Sigmoid colon (tissue), 7 donors: ENCODE results near the gene IQCK. TPM values are rescaled to one million over a fixed set of nuclear protein-coding genes. Genes with fewer than 3 reads are reported as not detected.

Source experiments
- DNase-seq: peaks from one replicate; pipeline ENCODE4 v3.0.0-alpha.2; 2019
- H3K27ac ChIP-seq, 4 donors: fragments of 200-600 bp; sonication (generic); one replicate each; pipeline ENCODE4 v1.5.1; 2016 to 2019; ENCODE audit warnings: mild to moderate bottlenecking in 1 of 4
- H3K27me3 ChIP-seq, 3 donors: fragments of 200-600 bp; sonication (generic); one replicate each; pipeline ENCODE4 v1.5.1; 2019; ENCODE audit warnings: mild to moderate bottlenecking in 1 of 3
- H3K36me3 ChIP-seq, 4 donors: fragments of 200-600 bp; sonication (generic); one replicate each; pipeline ENCODE4 v1.5.1; 2016 to 2019
- H3K4me1 ChIP-seq, 4 donors: fragments of 200-600 bp; sonication (generic); one replicate each; pipeline ENCODE4 v1.5.1; 2017 to 2019
- H3K4me3 ChIP-seq, 4 donors: fragments of 200-600 bp; sonication (generic); one replicate each; pipeline ENCODE4 v1.5.1; 2017 to 2019; ENCODE audit warnings: mild to moderate bottlenecking in 2 of 4, moderate library complexity in 1 of 4
- H3K9me3 ChIP-seq, 4 donors: fragments of 200-600 bp in 3 of 4; sonication (generic) in 3 of 4; one replicate each; pipeline versions ENCODE4 v1.5.1 to v1.6.1; 2013 to 2019
- EP300 ChIP-seq, 4 donors: sonication (generic); formaldehyde crosslinking; IDR thresholded peaks; one replicate each; pipeline ENCODE4 v1.6.1; 2017; ENCODE audit warnings: antibody characterized with exemption in 4 of 4
- POLR2A ChIP-seq, 2 donors: fragments of 450-650 bp; IDR thresholded peaks; one replicate each; pipeline ENCODE4 v1.6.1; 2016; ENCODE audit warnings: antibody characterized with exemption in 2 of 2, mild to moderate bottlenecking in 2 of 2, moderate library complexity in 2 of 2
- POLR2AphosphoS5 ChIP-seq, 4 donors: sonication (generic); formaldehyde crosslinking; IDR thresholded peaks; one replicate each; pipeline ENCODE4 v1.6.1; 2017; ENCODE audit warnings: antibody characterized with exemption in 4 of 4
- WGBS, 2 donors: extraction: QIAGEN DNeasy Blood & Tissue Kit; methylation state at CpG; one replicate each; pipeline ENCODE4 v1.1.7; 2013; 5-methylcytosine and 5-hydroxymethylcytosine counted together
- intact Hi-C: fragments of 100-400 bp; cut with DNase I; formaldehyde crosslinking; loops from one replicate; pipeline ENCODE4 v1.15.1; 2023
- polyA plus RNA-seq, 3 donors: library from polyadenylated mRNA; stranded (reverse); fragments of 200-250 nt; gene quantifications; one replicate each; pipeline ENCODE4 v1.2.3, GENCODE V29; 2013
- total RNA-seq, 4 donors: library from RNA; depleted of rRNA; stranded (reverse); fragments of >200 nt; gene quantifications; one replicate each; pipeline ENCODE4 v1.1.0, GENCODE V29; 2016
- TF ChIP-seq, protein P1 (sequence below), 4 experiments: fragments of 450-650 bp in 3 of 4; fragments of 200-600 bp in 1 of 4; IDR thresholded peaks; one replicate each; pipeline ENCODE4 v1.5.1; 2016 to 2019; ENCODE audit warnings: antibody characterized with exemption in 4 of 4, mild to moderate bottlenecking in 3 of 4, moderate library complexity in 2 of 4
- donor health status: healthy with polysubstance abuse.
- donor health status: Bipolar disorder and iron deficiency.
- donor health status: healthy.

The IQCK gene
- total and polyA plus RNA-seq, 7 donors, result 5.1 to 16.6 (median 10.3) TPM

DNA sequence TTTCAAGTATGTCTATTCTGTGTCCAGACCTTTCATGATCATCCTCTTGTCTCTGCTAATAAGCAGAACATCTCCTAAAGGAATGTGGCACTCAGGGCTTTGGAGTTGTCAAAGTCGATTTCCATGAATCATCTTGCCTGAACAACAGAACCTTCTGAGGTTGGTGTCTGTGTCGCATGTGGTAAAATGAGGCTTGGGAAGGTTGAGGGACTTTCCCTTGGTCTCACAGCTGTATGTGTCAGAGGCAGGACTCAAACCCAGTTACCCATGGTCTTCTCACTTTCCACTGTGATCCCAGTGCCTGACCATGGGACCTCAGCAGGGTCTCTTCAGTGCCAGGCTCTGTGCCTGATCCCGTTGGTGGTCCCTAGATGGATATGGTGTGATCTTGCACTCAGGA lies 170.8 kb downstream of the IQCK start:
- no peak for DNase-seq
- TF ChIP-seq POLR2AphosphoS5 (IDR thresholded peaks at IDR 0.05) (no peak), POLR2A (IDR thresholded peaks at IDR 0.05) (no peak), EP300 (IDR thresholded peaks at IDR 0.05) (no peak)
- TF ChIP-seq, protein P1, sequence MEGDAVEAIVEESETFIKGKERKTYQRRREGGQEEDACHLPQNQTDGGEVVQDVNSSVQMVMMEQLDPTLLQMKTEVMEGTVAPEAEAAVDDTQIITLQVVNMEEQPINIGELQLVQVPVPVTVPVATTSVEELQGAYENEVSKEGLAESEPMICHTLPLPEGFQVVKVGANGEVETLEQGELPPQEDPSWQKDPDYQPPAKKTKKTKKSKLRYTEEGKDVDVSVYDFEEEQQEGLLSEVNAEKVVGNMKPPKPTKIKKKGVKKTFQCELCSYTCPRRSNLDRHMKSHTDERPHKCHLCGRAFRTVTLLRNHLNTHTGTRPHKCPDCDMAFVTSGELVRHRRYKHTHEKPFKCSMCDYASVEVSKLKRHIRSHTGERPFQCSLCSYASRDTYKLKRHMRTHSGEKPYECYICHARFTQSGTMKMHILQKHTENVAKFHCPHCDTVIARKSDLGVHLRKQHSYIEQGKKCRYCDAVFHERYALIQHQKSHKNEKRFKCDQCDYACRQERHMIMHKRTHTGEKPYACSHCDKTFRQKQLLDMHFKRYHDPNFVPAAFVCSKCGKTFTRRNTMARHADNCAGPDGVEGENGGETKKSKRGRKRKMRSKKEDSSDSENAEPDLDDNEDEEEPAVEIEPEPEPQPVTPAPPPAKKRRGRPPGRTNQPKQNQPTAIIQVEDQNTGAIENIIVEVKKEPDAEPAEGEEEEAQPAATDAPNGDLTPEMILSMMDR (IDR thresholded peaks at IDR 0.05), result no peak
- H3K36me3 ChIP-seq, result no peaks in the 10 kb centered on the region
- intact Hi-C loops, result loop anchor here (5.0 kb wide), 1 partner anchor 307 kb away; no protein-coding TSS in a partner anchor
- no peak overlapping the region for H3K27ac ChIP-seq
- no peaks in the 10 kb centered on the region for H3K9me3 ChIP-seq
- H3K4me3 ChIP-seq, result no peak overlapping the region
- H3K4me1 ChIP-seq, result peaks cover 0 to 26% (median 21%) of the 10 kb centered on the region in 4 donors
- 81 to 83% methylated on average over 3 of the region's 3 CpGs for WGBS, 2 donors
- peaks cover 5 to 22% (median 14%) of the 10 kb centered on the region in 3 donors for H3K27me3 ChIP-seq

DNA sequence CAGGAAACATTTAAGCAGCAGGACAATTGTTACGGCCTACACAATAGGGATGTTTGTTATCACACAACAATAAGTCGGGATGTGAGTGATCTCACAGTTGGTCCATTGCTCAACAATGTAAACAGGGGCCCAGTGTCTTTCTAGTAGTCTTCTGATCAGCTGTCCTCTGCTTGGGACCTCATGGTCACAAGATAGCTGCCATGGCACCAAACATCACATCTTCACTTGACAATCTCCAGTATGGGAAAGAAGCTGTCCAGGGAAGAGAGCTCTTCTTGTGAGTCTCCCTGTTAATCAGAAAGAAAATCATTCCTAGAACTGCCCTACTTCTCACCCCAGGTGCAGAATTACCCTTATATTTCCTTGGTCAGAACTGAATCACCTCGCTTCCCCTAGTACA lies 172.8 kb downstream of the IQCK start:
- 94% methylated on average over 3 of the region's 3 CpGs for WGBS, 2 donors
- H3K36me3 ChIP-seq, result no peaks in the 10 kb centered on the region
- intact Hi-C loops, result loop anchor here (10.0 kb wide), 1 partner anchor 56 kb away; no protein-coding TSS in a partner anchor
- no peak overlapping the region for H3K4me3 ChIP-seq
- TF ChIP-seq EP300 (IDR thresholded peaks at IDR 0.05), result no peak
- TF ChIP-seq POLR2A (IDR thresholded peaks at IDR 0.05), result no peak
- TF ChIP-seq, protein P1 (IDR thresholded peaks at IDR 0.05), result no peak
- TF ChIP-seq POLR2AphosphoS5 (IDR thresholded peaks at IDR 0.05), result no peak
- H3K27ac ChIP-seq, result no peak overlapping the region
- H3K27me3 ChIP-seq, result peaks cover 0 to 3% (median 0%) of the 10 kb centered on the region in 3 donors
- H3K4me1 ChIP-seq, result peaks cover 0 to 7% (median 3%) of the 10 kb centered on the region in 4 donors
- no peak for DNase-seq
- H3K9me3 ChIP-seq, result no peaks in the 10 kb centered on the region

DNA sequence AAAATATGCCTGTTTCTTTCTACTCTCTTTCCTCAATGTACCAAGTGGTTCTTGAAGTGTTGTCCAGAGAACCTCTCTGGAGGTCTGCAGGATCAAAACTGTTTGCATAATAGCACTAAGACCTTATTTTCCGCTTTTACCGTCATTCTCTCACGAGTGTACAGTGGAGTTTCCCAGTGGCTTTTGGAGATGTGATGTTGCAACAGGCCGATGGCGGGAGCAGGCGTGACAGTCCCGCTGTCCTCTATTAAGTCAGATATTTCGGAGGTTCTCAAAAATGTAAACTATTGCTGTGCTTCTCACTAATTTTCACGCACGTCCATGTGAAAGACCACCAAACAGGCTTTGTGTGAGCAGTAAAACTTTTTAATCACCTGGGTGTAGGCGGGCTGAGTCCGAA lies 174.8 kb downstream of the IQCK start:
- Histone ChIP-seq H3K9me3 (no peaks in the 10 kb centered on the region), H3K4me3 (no peak overlapping the region), H3K4me1 (no peaks in the 10 kb centered on the region), H3K27me3 (no peaks in the 10 kb centered on the region), H3K27ac (no peak overlapping the region), H3K36me3 (no peaks in the 10 kb centered on the region)
- no peak for DNase-seq
- TF ChIP-seq EP300 (IDR thresholded peaks at IDR 0.05) (no peak), POLR2A (IDR thresholded peaks at IDR 0.05) (no peak), POLR2AphosphoS5 (IDR thresholded peaks at IDR 0.05) (no peak)
- TF ChIP-seq, protein P1 (IDR thresholded peaks at IDR 0.05), result no peak
- WGBS, 2 donors, result 89 to 90% methylated on average over 12 of the region's 12 CpGs
- intact Hi-C loops, result loop anchor here (10.0 kb wide), 1 partner anchor 58 kb away; no protein-coding TSS in a partner anchor

DNA sequence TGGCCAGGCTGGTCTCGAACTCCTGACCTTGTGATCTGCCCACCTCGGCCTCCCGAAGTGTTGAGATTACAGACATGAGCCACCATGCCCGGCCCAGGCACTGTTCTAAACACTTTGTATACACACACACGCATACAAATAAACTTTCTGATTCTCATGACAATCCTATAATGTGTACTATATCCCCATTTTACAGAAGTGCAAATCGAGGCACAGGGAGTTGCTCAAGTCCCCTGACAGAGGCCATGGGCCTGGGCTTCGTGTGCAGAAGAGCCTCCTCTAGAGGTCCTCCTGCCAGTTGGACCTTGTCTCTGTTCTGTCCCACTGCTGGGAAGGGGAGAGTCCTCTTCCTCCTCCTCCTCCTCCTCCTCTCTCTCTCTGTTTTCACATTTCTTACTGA lies 176.5 kb downstream of the IQCK start:
- Histone ChIP-seq H3K36me3 (no peaks in the 10 kb centered on the region), H3K27ac (no peak overlapping the region), H3K4me3 (no peak overlapping the region), H3K9me3 (no peaks in the 10 kb centered on the region), H3K4me1 (no peaks in the 10 kb centered on the region), H3K27me3 (peaks cover 0 to 6% (median 0%) of the 10 kb centered on the region in 3 donors)
- no peak for DNase-seq
- 88 to 89% methylated on average over 7 of the region's 7 CpGs for WGBS, 2 donors
- intact Hi-C loops, result loop anchor here (10.0 kb wide), 1 partner anchor 60 kb away; no protein-coding TSS in a partner anchor
- TF ChIP-seq, protein P1 (IDR thresholded peaks at IDR 0.05), result no peak
- TF ChIP-seq POLR2AphosphoS5 (IDR thresholded peaks at IDR 0.05), result no peak
- no peak for TF ChIP-seq POLR2A (IDR thresholded peaks at IDR 0.05)
- TF ChIP-seq EP300 (IDR thresholded peaks at IDR 0.05), result no peak

DNA sequence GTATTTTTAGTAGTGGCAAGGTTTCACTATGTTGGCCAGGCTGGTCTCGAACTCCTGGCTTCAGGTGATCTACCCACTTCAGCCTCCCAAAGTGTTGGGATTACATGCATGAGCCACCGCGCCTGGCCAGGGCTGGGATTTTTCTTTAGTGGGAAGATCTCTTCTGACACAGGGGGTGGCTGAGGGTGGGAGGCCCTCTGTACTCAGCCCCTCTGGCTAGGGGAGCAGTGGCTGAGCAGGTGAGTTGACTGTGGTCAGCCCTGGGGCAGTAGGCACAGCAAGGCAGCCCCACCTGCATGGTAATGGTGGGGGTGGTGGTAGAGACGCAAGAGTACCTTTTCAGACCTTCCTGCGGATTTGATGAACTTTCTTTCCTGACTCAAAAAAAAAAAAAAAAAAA lies 178.9 kb downstream of the IQCK start:
- Histone ChIP-seq H3K9me3 (no peaks in the 10 kb centered on the region), H3K4me3 (no peak overlapping the region), H3K4me1 (no peaks in the 10 kb centered on the region), H3K27ac (no peak overlapping the region), H3K27me3 (peaks cover 0 to 6% (median 0%) of the 10 kb centered on the region in 3 donors), H3K36me3 (no peaks in the 10 kb centered on the region)
- 92 to 94% methylated on average over 5 of the region's 5 CpGs for WGBS, 2 donors
- no peak for DNase-seq
- TF ChIP-seq POLR2AphosphoS5 (IDR thresholded peaks at IDR 0.05) (no peak), EP300 (IDR thresholded peaks at IDR 0.05) (no peak), POLR2A (IDR thresholded peaks at IDR 0.05) (no peak)
- TF ChIP-seq, protein P1 (IDR thresholded peaks at IDR 0.05), result no peak
- intact Hi-C loops, result loop anchor here (10.0 kb wide), 1 partner anchor 62 kb away; no protein-coding TSS in a partner anchor
